Measurements from ENCODE around the gene ADTRP.

DNA sequence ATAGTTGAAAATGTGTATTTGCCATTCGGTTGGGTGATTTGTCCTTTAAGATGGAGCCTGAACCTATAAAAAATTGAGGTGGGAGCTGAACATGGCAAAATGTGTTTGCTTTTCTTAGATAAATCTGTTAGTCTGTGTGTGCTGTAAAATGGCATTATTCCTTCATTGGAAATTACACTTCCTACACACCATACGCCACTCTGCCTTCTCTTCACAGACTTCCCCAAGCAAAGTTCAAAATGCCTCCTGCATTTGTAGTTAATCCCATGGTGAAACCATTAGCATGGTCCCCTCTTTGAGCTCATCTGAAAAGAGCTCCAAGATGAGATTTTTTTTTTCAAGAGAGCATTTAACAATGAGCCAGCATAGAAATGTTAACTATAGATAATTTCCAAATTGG lies 567 bp downstream of the ADTRP start:
- TF ChIP-seq POLR2A (IDR thresholded peaks at IDR 0.05; ENCODE audit: low read depth, low read length) (no peak), BHLHE40 (IDR thresholded peaks at IDR 0.05; ENCODE audit: borderline replicate concordance in 1 of 2, low read depth in 2 of 2, low read length in 1 of 2) (no peak)
- TF ChIP-seq, protein P1, sequence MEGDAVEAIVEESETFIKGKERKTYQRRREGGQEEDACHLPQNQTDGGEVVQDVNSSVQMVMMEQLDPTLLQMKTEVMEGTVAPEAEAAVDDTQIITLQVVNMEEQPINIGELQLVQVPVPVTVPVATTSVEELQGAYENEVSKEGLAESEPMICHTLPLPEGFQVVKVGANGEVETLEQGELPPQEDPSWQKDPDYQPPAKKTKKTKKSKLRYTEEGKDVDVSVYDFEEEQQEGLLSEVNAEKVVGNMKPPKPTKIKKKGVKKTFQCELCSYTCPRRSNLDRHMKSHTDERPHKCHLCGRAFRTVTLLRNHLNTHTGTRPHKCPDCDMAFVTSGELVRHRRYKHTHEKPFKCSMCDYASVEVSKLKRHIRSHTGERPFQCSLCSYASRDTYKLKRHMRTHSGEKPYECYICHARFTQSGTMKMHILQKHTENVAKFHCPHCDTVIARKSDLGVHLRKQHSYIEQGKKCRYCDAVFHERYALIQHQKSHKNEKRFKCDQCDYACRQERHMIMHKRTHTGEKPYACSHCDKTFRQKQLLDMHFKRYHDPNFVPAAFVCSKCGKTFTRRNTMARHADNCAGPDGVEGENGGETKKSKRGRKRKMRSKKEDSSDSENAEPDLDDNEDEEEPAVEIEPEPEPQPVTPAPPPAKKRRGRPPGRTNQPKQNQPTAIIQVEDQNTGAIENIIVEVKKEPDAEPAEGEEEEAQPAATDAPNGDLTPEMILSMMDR (IDR thresholded peaks at IDR 0.05 in 2 of 3, conservative IDR thresholded peaks at IDR 0.05 in 1 of 3; ENCODE audit: control insufficient read depth in 2 of 3, extremely low read depth in 1 of 3, insufficient read depth in 1 of 3, low read depth in 3 of 3, low read length in 3 of 3): no peak
